ACC112 (cell line): ENCODE data around the gene HOTAIR.

Experiments used
- H2AFZ ChIP-seq: fragments of 200-600 bp; sonication (generic); one replicate; pipeline ENCODE4 v1.6.0; 2017; ENCODE audit warnings: antibody characterized with exemption, low read length; ENCODE audit not compliant: unreplicated experiment
- H3K27ac ChIP-seq: fragments of 200-600 bp; sonication (generic); 2 replicates; pipeline ENCODE4 v1.5.1; 2014; ENCODE audit warnings: low read depth, mild to moderate bottlenecking, antibody characterized with exemption, low read length, moderate library complexity
- H3K27me3 ChIP-seq: fragments of 200-600 bp; sonication (generic); 2 replicates; pipeline ENCODE4 v1.6.1; 2014; ENCODE audit warnings: mild to moderate bottlenecking, antibody characterized with exemption, low read length, moderate library complexity, mixed read lengths; ENCODE audit not compliant: insufficient read depth
- H3K36me3 ChIP-seq: fragments of 200-600 bp; sonication (generic); 2 replicates; pipeline ENCODE4 v1.6.1; 2016; ENCODE audit warnings: mild to moderate bottlenecking, antibody characterized with exemption, low read length, moderate library complexity, mixed read lengths; ENCODE audit not compliant: insufficient read depth
- H3K4me1 ChIP-seq: fragments of 200-600 bp; sonication (generic); one replicate; pipeline ENCODE4 v1.6.1; 2016; ENCODE audit warnings: low read length, mixed read lengths; ENCODE audit not compliant: insufficient read depth, unreplicated experiment, control insufficient read depth
- H3K4me3 ChIP-seq: fragments of 200-600 bp; sonication (generic); 2 replicates; pipeline ENCODE4 v1.5.1; 2014; ENCODE audit warnings: mild to moderate bottlenecking, low read depth, low read length
- H3K79me2 ChIP-seq: fragments of 200-600 bp; sonication (generic); one replicate; pipeline ENCODE4 v1.6.0; 2016; ENCODE audit warnings: low read length; ENCODE audit not compliant: control insufficient read depth, unreplicated experiment, insufficient read depth

Gene HOTAIR

DNA sequence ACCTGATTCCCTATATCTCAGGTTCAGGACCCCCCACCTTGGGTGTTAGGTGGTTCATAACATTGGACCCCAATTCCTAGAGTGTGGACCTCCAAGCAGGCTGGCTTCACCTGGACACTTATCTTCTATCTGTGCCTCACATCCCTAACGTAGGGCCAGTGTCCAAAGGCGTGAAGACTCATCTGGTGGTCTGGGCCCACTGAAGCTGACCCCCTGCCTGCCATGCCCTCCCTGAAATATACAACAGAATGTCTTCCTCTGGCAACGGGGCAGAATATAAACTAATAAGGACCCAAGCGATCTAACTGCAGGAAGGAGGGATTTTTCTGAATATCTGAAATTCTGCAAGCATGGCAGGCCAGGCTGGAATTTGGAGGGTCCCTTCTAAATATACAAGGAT lies 30.5 kb downstream of the HOTAIR start:
- no peak overlapping the region for H3K27ac ChIP-seq
- H3K36me3 ChIP-seq = no peaks in the 10 kb centered on the region
- H2AFZ ChIP-seq = no peak overlapping the region
- H3K27me3 ChIP-seq = peaks cover 100% of the 10 kb centered on the region
- H3K4me1 ChIP-seq = no peaks in the 10 kb centered on the region
- no peak overlapping the region for H3K4me3 ChIP-seq
- H3K79me2 ChIP-seq = no peaks in the 10 kb centered on the region

DNA sequence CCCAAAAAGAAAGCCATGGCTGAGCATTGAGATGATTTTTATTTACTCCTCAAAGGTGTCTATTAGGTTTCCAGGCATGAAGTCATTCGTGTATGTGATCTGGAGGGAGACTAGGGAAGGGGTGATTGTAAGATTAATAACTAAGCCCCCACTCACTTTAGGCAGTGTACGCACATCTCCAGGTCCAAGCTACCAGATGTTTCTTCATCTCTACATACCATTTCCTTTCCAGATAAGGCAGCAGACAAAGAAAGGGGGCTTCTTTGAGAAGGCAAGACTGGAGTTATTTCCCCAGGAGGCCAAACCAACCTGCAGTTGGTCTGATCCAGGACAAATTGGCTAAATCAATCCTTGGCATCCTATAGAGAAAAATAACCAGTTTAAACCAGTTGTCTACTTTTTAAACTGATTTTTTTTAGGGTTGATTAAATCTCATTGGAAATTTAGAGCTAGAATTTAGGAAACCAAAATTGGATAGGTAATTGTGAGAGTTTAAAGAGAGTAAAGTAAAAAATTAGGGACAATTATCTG lies 32.2 kb downstream of the HOTAIR start:
- Histone ChIP-seq H3K36me3 (no peaks in the 10 kb centered on the region), H3K27me3 (peaks cover 100% of the 10 kb centered on the region), H3K27ac (no peak overlapping the region), H3K79me2 (no peaks in the 10 kb centered on the region), H3K4me3 (no peak overlapping the region), H2AFZ (no peak overlapping the region), H3K4me1 (no peaks in the 10 kb centered on the region)

DNA sequence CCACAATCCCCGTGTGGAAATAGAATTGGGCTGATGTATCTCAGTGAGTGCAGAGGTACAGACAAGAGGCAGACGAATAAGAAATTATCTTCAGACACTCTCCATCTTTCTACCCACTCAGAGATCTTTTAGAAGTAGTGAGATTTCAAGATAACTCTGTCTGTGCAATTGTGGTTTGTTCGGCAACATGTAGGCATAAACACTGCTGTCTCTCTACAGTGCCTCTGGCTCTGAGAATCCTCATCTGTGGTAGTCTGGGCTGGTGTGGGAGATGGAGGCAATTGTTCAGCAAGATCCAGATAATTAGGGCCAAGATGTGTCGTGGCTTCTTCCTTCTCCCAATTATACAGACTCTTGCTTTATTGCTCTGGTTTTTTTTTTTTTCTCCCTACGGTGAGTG lies 33.0 kb downstream of the HOTAIR start:
- no peak overlapping the region for H2AFZ ChIP-seq
- H3K36me3 ChIP-seq = no peaks in the 10 kb centered on the region
- no peaks in the 10 kb centered on the region for H3K79me2 ChIP-seq
- H3K27me3 ChIP-seq = peaks cover 100% of the 10 kb centered on the region
- H3K27ac ChIP-seq = no peak overlapping the region
- H3K4me1 ChIP-seq = no peaks in the 10 kb centered on the region
- H3K4me3 ChIP-seq = no peak overlapping the region

DNA sequence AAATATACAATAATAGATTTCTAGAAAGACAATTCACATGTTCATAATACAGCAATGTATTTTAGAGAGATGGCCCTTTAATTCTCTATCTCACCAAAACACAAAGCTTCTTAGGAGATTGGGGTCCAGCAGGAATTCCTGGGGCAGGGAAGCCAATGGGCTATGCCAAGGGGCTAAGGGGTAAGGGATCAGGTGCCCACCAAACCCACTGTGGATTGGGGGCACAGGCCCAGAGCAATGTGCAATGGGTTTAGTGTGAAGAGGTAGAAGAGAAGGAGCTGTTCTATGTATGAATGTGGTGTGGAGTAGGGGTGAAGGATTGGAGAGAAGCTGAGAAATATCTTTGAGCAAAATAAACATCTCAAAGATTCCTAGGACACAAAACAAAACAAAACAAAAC lies 33.6 kb downstream of the HOTAIR start:
- Histone ChIP-seq H3K4me1 (no peaks in the 10 kb centered on the region), H3K4me3 (no peak overlapping the region), H2AFZ (no peak overlapping the region), H3K27me3 (peaks cover 100% of the 10 kb centered on the region), H3K36me3 (no peaks in the 10 kb centered on the region), H3K79me2 (no peaks in the 10 kb centered on the region), H3K27ac (no peak overlapping the region)

DNA sequence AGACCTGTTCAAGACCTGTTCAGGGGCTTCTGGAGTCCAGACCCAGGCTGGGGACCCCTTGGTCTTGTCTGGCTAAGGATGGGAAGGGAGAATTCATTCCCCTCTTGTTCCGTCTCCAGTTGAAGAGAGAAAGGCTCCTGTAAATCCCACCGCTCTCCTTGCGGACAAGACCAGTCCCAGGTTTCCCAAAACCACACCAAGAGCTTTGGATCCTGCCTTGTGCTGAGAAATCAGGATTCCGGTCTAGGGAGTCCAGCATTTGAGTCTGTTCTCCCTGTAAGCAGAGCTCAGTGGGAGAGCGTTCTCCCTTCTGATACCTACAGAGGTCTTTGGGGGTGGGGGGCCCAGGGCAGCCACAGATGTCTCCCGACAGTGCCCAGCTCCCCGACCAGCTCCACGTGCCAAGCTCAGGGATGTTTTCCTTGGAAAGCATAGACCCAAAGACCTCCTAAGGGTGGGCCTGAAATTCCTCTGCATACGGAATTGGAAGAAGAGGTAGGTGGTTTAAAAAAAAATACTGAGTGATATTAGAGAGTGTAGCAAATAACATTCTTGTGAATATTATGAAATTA lies 34.2 kb downstream of the HOTAIR start:
- H3K27ac ChIP-seq = no peak overlapping the region
- no peaks in the 10 kb centered on the region for H3K36me3 ChIP-seq
- peaks cover 100% of the 10 kb centered on the region for H3K27me3 ChIP-seq
- no peaks in the 10 kb centered on the region for H3K79me2 ChIP-seq
- no peak overlapping the region for H3K4me3 ChIP-seq
- no peak overlapping the region for H2AFZ ChIP-seq
- H3K4me1 ChIP-seq = no peaks in the 10 kb centered on the region

DNA sequence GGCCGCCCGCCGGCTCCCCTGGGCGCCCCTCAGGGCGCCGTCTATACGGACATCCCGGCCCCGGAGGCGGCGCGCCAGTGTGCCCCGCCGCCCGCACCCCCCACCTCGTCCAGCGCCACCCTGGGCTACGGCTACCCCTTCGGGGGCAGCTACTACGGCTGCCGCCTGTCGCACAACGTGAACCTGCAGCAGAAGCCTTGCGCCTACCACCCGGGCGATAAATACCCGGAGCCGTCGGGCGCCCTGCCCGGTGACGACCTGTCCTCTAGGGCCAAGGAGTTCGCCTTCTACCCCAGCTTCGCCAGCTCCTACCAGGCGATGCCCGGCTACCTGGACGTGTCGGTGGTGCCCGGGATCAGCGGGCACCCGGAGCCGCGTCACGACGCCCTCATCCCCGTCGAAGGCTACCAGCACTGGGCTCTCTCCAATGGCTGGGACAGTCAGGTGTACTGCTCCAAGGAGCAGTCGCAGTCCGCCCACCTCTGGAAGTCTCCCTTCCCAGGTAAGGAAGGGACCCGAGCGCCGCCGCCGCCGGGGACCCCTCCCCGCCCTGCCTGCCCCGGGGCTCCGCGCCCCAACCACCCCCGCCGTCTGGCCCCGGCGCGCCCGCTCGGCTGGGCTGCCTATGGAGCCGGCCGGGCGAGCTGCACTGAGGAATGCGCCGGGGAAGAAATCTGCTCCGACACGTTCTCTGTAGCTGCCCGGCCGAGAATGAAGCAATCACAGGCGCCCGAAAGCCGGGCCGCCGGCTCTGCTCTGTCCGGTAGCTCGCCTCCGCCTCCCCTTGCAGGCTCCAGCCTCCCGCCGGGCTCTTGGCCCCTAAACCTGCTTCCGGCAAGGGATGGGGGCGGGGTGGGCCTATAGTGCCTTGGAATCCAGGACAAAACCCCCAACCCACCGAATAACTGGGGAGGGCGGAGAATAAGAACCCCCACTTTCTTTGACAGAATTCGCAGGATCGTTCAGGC lies 35.3 kb downstream of the HOTAIR start:
- Histone ChIP-seq H3K27me3 (peaks cover 100% of the 10 kb centered on the region), H3K27ac (no peak overlapping the region), H2AFZ (no peak overlapping the region), H3K36me3 (no peaks in the 10 kb centered on the region), H3K4me1 (no peaks in the 10 kb centered on the region), H3K4me3 (no peak overlapping the region), H3K79me2 (no peaks in the 10 kb centered on the region)

DNA sequence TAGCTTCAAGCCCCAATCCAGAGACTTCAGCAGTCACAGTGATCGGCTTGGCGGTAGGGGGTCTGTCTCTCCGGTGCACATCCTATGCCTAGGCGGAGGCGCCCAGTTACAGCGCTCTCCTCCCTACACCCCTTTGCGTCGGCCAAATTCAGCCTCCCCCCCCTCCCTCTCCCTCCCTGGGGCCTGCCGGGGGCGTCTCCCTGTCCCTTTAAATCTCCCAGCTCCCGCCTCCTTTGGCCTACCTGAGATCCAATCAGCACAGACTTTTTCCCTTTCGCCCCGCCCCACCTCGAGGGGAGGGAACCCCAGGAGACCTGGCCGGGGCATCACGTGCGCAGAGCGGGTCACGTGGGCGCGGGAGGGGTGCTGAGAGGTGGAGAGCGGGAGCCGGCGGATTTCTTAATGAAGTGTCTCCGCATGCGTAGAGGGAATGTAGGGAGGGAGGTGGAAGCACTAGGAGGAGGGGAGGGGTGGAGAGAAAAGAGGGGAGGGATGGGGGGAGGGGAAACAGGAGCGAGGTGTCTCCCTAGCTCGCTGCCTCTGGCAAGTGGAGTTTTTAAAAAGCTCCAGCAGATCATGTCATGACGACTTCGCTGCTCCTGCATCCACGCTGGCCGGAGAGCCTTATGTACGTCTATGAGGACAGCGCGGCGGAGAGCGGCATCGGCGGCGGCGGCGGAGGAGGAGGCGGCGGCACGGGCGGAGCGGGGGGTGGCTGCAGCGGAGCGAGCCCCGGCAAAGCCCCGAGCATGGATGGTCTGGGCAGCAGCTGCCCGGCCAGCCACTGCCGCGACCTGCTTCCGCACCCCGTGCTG lies 36.2 kb downstream of the HOTAIR start, which contains the start of gene HOXC13:
HOXC13 (plus strand) TSS at position 506 of the 815 bp plus-strand sequence; CDS start at position 582, 76 bp downstream.
- H3K79me2 ChIP-seq = no peaks in the 10 kb centered on the region
- no peak within 1 kb of the TSS for H3K27ac ChIP-seq
- peaks cover 100% of the 10 kb centered on the region for H3K27me3 ChIP-seq
- no peaks in the 10 kb centered on the region for H3K36me3 ChIP-seq
- no peaks in the 10 kb centered on the region for H3K4me1 ChIP-seq
- H3K4me3 ChIP-seq = no peak within 1 kb of the TSS
- H2AFZ ChIP-seq = no peak within 1 kb of the TSS

DNA sequence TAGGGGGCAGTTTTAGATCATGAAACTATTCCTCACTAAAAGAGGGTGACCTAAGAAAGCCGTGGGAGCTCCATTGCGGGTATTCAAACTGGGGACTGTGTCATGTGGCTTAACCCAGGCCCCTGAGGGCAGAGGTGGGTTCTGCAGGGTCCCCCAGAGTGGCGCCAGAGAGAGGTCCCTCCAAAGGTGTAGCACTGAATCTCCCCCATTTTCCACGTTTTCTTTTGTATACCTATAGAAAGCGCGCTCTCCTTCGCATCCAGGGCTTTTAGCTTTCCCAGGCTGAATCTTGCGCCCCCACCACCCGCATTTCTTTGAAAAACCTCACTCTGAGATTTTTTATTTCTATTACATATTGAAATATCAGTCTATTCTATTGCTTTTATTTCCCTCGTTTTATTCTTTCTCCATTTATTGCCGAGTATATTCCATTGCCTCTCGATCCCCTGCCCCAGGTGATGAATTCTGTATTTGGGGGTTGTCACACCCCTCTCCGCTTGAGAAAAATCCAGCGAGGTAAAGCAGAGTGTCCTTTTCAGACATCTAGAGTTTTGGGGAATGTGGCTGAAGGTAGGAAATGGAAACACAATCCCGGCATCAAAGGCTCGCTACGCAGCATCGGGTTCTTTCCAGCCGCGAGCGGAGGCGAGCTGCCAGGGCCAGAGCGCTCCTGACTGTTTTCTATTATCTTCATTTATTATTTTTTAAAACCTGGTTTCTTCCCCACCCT lies 37.0 kb downstream of the HOTAIR start:
- Histone ChIP-seq H2AFZ (no peak overlapping the region), H3K4me1 (no peaks in the 10 kb centered on the region), H3K4me3 (no peak overlapping the region), H3K36me3 (no peaks in the 10 kb centered on the region), H3K27me3 (peaks cover 100% of the 10 kb centered on the region), H3K79me2 (no peaks in the 10 kb centered on the region), H3K27ac (no peak overlapping the region)

DNA sequence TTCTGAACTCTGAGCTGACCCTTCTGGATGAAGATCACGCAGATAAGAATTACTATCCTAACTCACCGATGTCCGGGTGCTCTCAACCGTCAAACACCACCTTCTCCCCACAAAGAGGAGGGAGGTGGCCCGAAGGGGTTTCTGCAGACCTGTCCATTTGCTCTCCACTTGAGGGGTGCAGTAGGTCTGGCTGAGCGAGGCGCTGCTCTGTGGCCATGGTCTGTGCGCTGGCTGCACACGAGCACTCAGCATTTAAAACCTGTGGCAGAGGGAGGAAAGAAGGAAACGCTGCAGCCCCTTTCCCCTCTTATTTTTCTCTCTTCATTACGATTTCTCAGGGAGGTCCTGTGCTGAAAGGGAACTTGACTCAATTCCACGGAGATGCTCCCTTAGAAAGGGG lies 37.7 kb downstream of the HOTAIR start:
- Histone ChIP-seq H3K36me3 (no peaks in the 10 kb centered on the region), H3K27ac (no peak overlapping the region), H3K4me1 (no peaks in the 10 kb centered on the region), H3K27me3 (peaks cover 100% of the 10 kb centered on the region), H2AFZ (no peak overlapping the region), H3K79me2 (no peaks in the 10 kb centered on the region), H3K4me3 (no peak overlapping the region)
